HG02759 (cell line): ENCODE results near the gene DRAP1.
A peak's percentile ranks its signal among the peaks of the same experiment; 100 is the strongest.
"Not testable (repeated sequence)": the region's sequence is repeated elsewhere in the genome, so short reads cannot be mapped to it uniquely, and the experiment has no call there.

Source experiments
- ATAC-seq: cut with Tn5 transposase; IDR thresholded peaks from one replicate; pipeline ENCODE4 v1.9.1; 2021; ENCODE audit warnings: mild to moderate bottlenecking, moderate library complexity; ENCODE audit not compliant: unreplicated experiment

The DRAP1 gene

DNA sequence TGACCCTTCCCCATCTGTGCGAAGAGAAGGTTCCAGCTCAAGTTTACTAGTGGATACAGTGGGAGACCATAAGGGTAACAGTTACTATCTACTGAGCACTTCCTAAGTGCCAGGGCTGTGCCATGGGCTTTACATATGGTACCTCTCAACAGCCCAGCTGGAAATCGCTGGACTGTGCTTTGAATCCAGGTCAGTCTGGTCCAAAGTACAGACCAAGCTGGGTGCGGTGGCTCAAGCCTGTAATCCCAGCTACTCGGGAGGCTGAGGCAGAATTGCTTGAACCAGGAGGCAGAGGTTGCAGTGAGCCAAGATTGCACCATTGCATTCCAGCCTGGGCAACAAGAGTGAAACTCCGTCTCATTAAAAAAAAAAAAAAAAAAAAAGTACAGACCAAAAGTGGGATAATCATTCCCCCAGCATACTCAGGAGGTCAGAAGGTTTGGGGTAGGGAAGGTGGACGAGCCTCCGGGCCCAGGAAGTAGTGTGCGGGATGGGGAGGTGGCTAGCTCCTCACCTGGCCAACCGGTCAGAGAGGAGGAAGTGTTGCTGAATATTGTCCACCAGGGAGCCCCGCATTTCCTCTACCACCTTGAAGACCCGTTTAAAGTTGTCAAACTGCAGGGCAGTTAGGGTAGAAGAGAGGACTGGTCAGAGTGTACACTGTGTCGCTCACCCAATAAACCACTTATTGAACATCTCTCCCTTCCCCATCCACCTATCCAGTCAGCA, 33.3 kb upstream of the DRAP1 start:
- no peak for ATAC-seq

DNA sequence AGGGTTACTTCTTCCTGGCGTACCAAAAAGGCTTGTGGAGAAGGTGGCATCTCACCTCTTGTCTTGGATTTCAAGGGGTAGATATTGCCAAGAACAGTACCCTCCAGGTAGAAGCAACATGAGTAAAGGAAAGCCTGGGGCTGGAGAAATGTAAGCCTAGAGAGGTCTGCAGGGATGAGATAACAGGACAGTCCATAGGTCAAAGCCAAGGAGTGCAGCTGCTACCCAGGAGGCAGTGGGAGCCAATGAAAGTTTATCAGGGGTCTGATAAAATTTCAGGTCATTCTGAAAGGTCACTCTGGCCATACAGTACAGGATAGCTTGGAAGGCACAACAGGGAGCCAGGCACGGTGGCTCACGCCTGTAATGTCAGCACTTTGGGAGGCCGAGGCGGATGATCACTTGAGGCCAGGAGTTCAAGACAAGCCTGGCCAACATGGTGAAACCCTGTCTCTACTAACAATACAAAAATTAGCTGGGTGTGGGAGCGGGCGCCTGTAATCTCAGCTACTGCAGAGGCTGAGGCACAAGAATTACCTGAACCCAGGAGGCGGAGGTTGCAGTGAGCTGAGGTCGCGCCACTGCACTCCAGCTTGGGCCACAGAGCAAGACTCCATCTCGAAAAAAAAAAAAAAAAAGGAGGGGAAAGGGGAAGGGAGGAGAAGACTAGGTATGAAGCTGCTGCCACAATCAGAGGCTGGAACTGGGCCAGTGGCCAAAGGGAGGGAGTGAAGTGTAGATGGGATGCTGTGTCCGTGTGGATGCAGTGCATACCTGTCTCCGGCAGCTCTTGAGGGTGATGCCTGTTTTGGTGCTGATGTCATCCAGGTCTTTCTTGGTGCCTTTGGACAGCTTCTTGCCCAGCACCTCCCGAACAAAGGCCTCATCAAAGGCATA, 32.2 kb upstream of the DRAP1 start:
- ATAC-seq, result no peak

DNA sequence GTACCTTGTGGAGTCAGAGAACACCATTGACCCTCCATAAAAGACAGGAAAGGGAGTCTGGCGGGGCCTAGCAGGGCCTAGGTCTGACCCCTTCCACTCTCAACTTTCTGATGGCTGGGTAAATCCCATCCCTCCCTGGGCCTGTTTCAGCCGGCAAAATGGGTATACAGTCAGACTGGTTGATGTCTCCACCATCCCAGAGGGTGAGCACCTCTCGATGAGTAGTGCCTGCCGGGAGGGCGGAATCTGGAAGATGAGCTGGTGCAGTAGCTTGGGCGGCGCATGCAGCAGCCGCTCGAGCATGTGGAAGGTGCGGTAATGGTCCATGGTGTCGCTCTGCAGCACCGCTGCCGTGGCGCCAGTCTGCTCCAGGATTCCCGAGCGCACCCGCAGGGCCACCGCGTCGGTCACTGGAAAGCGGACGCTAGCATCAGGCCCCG, 31.5 kb upstream of the DRAP1 start:
- peak; percentile 3 for ATAC-seq

DNA sequence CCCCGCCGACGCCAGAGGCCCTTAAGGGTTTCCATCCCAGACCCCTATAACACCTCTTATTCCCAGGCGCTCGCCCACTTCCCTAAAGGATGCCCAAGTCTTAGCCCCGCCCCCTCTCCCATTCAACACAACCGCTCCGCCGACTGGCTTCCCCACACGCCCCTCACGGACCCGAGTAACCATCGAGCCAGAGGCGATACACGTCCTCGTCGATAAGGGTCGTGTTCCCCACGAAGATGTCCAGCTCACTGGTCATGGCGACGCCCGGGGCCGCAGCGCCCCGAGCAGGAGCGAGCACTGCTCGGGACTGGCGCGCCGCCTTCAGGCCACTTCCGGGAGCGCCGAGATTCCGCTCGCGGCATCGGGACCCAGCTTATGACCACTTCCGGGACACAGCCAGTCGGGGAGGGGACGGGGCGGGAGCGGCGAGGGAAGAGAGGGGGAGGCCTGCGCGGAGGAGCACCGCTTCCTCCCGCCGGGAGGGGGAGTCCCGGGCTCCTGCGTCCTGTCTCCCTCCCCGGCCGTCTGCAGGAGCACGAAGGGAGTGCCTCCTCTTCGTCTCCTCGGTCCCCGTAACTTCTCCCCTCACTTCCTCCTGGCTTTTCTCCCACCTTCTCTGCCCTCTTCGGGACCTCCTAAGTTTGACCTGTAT, 30.9 kb upstream of the DRAP1 start, which contains the start of gene FIBP:
TSS of gene FIBP (minus strand) at position 309 of the 652 bp plus-strand sequence. CDS start at position 256, 53 bp downstream.
- peak; percentile 55 for ATAC-seq

DNA sequence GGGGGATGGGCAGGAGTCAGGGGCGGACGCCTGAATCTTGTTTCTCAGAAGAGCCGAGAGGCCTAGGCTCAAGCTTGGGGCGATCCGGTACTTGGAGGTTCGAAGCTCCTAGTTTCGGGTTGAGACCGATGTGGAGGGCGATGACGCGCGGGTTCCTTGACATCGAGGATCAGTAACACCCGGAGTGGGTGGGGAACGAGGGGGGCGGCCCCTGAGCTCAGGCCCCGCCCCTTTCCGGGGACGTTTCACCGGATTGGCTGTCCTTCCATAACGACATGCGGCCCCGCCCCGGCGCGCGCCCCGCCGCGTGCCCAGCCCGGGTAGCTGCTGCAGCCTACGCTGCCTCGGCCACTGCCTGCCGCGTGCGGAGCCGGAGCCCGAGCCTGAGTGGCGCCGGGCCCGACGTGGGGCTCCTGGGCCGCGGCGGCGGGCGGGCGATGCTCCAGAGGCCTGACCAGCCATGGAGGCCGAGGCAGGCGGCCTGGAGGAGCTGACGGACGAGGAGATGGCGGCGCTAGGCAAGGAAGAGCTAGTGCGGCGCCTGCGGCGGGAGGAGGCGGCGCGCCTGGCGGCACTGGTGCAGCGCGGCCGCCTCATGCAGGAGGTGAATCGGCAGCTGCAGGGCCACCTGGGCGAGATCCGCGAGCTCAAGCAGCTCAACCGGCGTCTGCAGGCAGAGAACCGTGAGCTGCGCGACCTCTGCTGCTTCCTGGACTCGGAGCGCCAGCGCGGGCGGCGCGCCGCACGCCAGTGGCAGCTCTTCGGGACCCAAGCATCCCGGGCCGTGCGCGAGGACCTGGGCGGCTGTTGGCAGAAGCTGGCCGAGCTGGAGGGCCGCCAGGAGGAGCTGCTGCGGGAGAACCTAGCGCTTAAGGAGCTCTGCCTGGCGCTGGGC, 28.7 kb upstream of the DRAP1 start, which contains the start of gene CCDC85B:
TSS of gene CCDC85B (plus strand) at position 350 of the 895 bp plus-strand sequence. CDS start at position 461, 111 bp downstream.
- ATAC-seq, result peak; percentile 59

DNA sequence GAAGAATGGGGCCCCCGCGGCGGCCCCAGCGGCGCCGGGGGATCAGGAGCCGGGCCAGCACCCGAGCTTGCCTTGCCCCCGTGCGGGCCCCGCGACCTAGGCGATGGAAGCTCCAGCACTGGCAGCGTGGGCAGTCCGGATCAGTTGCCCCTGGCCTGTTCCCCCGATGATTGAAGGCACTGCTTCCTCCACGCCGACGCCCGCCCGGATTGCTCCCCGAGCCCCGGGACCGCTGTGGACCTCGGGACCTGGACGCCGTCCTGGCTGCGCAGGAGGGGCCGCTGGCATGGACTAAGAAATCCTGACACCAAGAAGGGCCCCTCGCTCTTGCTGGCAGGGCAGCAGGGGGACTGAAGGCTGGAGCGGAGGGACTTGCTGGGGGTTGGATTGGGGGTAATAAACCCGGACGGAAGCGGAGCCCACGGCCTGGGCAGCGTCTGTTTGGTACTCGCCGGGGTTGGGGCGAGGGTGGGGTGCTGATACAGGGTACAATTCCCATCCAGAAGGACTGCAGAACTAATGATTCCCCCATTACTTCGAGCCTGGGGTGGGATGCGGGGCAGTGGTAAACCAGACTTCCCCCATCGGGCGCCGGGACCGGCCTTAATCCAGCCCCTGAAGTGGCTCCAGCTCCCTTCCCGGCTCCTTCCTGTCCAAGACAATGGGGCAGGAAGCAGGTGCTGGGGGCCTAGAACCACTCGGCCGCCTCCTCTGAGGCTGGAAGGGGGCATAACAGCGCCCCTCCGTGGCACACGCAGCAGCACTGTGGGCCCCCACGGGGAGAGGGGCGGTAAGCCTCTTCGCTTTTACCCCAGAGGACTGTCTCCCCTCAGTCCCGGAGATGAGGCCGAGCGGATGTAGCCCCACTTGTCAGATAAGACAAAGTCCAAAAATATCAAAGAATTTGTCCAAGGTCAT, 27.7 kb upstream of the DRAP1 start:
- ATAC-seq, result no peak

DNA sequence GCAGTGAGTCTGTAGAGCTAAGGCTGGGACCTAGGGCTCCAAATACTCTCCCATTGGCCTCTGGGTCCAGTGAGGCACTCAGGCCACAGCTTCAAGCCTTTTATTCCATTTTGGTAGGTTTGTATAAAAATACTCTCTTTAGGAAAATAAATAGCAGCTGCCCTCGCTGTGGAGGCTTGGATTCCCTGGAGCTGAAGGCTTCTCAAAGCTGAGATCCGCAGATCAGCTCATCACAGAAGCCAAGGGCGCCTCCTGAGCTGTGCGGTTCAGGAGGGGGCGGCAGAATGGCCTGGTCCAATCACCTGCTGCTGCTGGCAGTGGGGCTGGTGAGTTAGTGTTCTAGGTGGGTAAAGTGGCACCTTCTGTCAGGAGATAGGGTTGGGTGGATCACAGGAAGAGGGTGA, 27.1 kb upstream of the DRAP1 start:
- not testable (repeated sequence) for ATAC-seq

DNA sequence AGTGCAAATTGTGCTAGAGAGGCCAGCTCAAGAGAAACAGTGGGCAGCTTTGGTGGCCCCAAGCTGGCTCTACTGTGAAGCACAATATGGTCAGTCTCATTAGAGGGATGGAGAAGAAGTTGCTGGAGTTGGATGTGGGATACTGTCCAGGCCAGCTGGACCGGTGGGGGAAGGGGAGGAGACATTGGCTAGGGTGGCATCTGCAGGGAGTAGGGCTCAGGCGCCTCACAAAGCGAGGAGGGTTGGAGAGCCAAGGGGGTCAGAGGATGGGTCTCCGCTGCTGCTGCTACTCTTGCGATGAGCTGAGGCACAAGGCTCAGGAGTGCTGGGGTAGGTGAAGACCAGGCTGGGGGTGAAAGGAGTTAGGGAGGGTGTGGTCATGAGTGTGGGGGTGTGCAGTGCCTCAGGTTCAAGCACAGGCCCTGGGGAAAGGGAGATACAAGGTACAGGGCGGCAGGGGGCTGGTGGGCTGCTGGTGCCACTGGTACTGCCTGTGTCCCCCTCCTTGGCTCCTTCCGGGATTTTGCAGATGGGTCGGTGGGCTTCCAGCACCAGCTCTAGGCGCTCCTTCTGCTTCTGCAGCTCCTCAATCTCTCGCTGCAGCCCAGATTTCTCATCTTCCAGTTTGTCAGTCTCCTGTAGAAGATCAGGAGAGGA, 26.4 kb upstream of the DRAP1 start:
- no peak for ATAC-seq

DNA sequence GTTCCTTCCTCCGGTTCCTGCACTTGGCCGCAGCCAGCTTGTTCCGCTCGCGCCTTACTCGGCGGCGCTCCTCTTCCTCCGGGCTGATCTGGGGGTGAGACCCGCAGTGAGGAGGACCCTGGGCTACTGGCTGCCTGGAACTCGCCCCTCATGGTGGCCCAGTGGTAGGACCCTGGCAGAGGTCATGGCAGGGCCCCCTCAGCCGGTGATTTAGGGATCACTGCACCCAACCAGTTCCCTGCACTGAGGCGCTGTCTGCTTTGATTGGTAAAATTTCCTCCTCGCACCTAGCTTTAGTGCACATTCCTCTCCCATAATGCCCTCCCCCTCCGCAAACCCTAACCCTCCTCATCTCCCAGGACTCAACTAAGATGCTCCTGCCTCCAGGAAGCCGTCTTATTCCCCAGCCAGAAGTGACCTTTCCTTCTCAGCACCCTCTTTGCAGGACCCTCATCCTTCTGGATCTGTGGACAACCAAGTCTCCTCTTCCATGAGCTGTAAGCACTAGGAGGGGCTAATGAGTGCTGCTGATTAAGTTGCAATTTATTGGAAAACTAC, 25.1 kb upstream of the DRAP1 start:
- no peak for ATAC-seq

DNA sequence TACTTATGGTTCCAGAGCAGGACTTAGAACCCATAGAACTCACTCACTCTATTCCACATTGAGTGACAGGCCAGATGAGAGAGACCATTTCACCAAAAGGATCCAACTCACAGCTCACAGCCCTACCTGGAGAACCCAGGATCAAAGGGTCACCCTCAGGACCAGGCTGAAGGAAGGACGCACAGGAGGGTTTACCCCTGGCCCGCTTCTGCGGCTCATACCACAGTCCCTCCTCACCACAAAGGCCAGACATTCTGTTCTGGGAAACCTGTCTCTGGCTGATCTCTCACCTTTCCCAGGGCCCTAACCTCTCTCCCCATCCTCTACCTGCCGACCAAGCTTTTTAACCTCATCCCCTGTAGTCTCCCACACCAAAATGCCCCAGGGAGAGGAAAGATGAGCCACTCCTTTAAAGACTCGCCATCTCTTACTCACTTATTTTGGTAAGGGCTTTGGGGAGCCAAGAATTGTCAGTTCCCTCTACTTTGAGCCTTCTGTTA, 23.7 kb upstream of the DRAP1 start:
- no peak for ATAC-seq

DNA sequence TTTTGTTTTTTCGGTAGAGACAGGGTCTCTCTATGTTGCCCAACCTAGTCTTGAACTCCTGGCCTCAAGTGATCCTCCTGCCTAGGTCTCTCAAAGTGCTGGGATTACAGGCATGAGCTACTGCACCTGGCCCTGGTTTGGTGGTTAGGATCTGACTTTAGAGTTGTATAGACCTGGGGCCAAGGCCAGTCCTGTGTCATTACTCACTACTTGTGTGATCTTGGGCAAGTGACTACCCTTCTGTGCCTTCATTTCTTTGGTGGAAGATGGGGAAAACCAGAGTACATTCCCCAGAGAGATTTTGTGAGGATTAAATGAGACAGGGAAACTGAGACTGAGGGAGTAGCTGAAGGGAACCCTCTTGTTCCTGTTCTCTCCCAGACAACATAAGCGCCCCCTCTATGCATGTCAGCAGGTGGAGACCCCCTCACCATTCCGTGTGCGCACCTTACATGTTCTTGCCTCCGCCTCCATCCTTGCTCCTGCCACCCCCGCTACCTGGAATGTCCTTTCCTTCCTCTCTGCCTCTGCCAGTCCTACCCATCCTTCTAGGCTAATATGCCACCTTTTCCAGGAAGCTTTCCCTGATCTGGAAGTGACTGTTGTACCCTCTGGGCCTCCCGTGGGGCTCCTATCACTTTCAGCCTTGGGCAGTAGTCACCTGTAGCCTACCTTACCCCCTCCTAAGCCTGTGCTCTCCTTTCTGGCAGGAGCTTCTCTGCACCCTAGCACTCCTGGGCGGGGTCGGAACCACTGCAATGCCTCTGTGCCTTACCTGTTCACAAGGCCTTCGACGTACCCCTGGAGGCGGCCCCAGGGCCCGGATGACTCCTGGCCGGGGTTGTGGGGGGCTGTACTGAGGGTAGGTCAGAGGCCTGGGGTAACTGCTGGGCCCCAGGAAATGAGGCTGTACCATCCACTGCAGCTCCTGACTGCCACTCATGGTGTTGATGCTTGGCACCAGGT, 22.9 kb upstream of the DRAP1 start:
- ATAC-seq, result no peak

DNA sequence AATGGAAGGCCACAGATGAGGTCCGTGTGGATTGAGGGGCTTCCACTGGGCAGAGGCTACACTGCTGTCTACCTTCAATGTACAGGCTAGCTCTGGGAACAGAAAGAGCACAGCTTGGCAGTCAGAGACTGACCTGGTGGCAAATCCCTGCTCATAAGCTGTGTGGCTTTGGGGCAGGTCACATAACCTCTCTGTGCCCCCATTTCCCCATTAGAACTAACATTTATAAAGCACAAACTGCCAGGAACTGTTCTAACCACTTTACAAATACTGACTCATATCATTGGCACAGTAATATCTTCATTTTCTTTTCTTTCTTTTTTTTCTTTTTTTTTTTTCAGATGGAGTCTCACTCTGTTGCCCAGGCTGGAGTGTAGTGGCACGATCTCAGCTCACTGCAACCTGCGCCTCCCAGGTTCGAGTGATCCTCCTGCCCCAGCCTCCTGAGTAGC, 22.2 kb upstream of the DRAP1 start:
- ATAC-seq, result no peak

DNA sequence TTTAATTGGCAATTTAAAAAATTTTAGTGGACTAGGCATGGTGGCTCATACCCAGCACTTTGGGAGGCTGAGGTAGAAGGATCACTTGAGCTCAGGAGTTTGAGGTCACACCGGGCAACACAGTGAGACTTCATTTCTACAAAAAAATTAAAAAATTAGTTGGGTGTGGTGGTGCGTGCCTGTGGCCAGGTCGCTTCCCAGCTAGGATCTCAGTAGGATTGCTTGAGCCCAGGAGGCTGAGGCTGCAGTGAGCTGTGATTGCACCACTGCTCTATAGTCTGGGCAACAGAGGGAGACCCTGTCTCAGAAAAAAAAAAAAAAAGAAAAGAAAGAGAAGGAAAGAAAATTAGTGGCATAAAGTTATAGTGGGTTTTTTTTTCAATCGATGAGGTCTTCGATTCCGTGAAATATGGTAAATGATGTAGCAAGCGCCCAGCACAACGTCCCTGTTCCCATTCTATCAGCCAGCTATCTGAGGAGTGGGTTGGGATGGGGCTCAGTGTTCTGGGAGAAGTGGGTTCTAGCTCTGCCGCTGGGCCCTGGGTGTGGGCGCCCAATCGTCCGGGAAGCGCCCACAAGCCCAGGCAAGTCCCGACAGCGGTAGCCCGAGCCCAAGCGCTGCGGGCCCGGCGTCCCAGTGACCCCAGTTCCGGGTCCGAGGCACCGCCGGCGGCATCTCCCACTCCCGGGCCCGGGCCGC, 20.4 kb upstream of the DRAP1 start:
- ATAC-seq, result no peak

DNA sequence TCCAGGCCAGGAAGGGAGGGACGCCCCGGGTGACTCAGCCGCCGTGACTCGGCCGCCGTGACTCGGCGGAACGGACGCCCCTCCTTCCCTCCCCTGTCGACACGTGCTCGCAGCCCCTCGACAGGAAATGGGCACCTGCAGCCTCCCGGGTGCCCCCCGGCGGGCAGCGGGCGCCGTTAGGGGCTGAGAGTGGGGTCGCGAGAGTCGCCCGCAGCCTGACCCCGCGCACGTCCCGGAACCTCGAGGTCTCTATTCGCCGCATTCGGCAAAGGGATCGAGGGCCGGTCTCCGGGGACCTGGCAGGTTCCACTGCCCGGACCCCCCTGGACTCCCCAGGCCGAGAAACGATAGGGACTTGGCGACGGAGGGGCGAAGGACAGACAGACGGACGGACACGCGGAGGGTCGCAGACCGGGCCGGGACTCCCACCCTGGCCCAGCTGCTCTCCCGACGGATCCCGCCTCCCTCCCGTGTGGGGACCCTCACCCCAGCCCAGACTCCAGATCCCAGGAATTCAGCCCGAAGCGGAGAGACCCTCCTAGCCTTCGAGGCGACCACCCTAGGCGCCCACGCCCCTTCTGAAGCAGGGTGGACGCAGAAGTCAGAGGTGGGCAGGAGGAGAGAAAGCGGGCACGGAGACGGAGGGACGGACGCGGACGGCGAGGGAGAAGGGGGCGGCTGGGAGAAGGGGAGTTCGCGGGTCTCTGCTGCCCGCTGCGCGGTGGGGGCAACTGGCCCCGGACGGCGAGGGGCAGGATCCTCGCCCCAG, 19.7 kb upstream of the DRAP1 start:
- ATAC-seq, result no peak

DNA sequence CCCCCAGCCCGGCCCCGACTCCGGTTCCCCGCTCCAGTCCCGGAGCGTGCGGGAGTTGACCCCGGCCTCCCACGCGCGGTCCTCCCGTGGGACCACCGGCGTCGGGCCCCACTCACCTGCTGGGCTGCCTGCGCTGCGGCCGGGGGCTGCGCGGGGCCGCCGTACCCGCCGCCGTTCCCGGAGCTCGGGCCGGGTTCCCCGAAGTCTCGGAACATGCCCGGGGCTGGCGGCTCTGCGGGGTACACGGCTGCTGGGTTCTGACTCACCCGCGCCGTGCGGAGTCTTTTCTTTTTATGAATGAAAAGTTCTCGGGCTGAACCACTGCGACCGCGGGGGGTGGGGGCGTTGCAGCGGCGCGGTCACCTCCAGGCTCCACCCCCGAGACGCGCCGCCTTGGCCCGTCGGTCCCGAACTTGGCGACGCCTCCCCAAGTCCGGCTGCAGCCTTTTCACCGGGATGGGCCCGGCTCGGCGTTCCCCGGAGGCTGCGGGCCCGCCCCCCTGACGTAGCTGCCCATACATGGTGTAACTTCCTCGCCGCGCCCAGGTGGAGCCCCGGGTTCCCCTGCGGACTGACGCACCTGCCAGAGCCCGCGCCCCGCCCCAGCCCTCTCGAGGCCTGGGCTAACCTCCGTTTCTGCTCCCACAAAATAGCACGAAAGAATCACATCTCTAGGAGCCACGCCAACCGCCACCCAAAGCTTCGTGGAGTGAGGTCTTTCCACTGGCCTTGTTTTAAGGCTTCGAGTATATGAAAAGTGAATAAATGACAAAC, 18.9 kb upstream of the DRAP1 start, which contains the start of gene FOSL1:
TSS of gene FOSL1 (minus strand) at position 264 of the 774 bp plus-strand sequence. CDS start at position 215, 49 bp downstream.
- ATAC-seq, result peak; percentile 79
